Cardiac muscle cell (in vitro differentiated cells and primary cell): ENCODE measurements around the gene WASF1. TPM values are rescaled to one million over a fixed set of nuclear protein-coding genes. Genes with fewer than 3 reads are reported as not detected.

Experiments used
- DNase-seq, 2 donors: peaks; one replicate each; pipeline versions ENCODE4 v3.0.0 to v3.0.0-alpha.2; 2010 to 2017; ENCODE audit warnings: low read depth in 1 of 2, low spot score in 1 of 2
- H3K27ac ChIP-seq: fragments of 200-600 bp; sonication (generic); 2 replicates; pipeline ENCODE4 v1.5.1; 2016
- H3K27me3 ChIP-seq: fragments of 200-600 bp; sonication (generic); 2 replicates; pipeline ENCODE4 v1.6.0; 2016; ENCODE audit warnings: control low read depth
- H3K36me3 ChIP-seq: fragments of 200-600 bp; sonication (generic); 2 replicates; pipeline ENCODE4 v1.5.1; 2016; ENCODE audit warnings: control low read depth
- H3K4me1 ChIP-seq: fragments of 200-600 bp; sonication (generic); 2 replicates; pipeline ENCODE4 v1.8.1; 2017; ENCODE audit warnings: low read depth, mild to moderate bottlenecking, mixed run types
- H3K4me3 ChIP-seq: fragments of 200-600 bp; sonication (generic); 2 replicates; pipeline ENCODE4 v1.5.1; 2016; ENCODE audit warnings: mild to moderate bottlenecking
- H3K9me3 ChIP-seq: fragments of 200-600 bp; sonication (generic); 2 replicates; pipeline ENCODE4 v1.5.1; 2017; ENCODE audit warnings: low read depth, mild to moderate bottlenecking, control low read depth
- polyA plus RNA-seq: library from polyadenylated mRNA; unstranded; fragments of >200 nt; fragmentation: Nextera tagmentation; extraction: Ambion mirVana; gene quantifications from 2 replicates; pipeline ENCODE4 v1.2.1, GENCODE V29; 2016
- total RNA-seq: library from RNA; depleted of rRNA; stranded (reverse); fragments of >200 nt; gene quantifications from 2 replicates; pipeline ENCODE4 v1.2.3, GENCODE V29; 2016
- TF ChIP-seq, protein P1 (sequence below): IDR thresholded peaks from 2 replicates; pipeline ENCODE4 v1.5.1; 2012; ENCODE audit warnings: low read depth, mild to moderate bottlenecking, low read length

The WASF1 gene
- total and polyA plus RNA-seq, 2 experiments from 2014 or later, result 46.3 to 70.9 TPM

DNA sequence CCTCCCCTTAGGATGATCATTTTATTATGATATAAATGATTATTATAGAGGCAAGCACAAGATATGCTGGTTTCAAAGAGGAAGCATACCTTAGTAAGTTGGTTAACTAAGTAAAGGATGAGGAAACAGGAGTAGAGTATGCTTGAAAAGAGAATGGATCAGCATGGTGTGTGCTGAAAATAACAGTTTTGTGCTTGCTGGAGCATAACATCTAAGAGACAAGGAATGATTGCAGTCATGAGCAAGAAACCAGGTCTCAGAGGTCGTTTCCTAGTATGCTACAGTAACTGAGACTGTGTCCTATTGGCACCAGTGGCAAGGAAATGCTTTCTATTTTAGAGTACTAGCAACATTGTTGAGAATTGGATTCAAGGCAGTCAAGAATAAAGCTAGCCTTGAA, 34.9 kb upstream of the WASF1 start:
- Histone ChIP-seq H3K4me3 (no peak overlapping the region), H3K9me3 (no peaks in the 10 kb centered on the region), H3K36me3 (peaks cover 38% of the 10 kb centered on the region), H3K27ac (no peak overlapping the region), H3K4me1 (no peaks in the 10 kb centered on the region), H3K27me3 (no peaks in the 10 kb centered on the region)
- no peak for DNase-seq
- TF ChIP-seq, protein P1, sequence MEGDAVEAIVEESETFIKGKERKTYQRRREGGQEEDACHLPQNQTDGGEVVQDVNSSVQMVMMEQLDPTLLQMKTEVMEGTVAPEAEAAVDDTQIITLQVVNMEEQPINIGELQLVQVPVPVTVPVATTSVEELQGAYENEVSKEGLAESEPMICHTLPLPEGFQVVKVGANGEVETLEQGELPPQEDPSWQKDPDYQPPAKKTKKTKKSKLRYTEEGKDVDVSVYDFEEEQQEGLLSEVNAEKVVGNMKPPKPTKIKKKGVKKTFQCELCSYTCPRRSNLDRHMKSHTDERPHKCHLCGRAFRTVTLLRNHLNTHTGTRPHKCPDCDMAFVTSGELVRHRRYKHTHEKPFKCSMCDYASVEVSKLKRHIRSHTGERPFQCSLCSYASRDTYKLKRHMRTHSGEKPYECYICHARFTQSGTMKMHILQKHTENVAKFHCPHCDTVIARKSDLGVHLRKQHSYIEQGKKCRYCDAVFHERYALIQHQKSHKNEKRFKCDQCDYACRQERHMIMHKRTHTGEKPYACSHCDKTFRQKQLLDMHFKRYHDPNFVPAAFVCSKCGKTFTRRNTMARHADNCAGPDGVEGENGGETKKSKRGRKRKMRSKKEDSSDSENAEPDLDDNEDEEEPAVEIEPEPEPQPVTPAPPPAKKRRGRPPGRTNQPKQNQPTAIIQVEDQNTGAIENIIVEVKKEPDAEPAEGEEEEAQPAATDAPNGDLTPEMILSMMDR, result no peak

DNA sequence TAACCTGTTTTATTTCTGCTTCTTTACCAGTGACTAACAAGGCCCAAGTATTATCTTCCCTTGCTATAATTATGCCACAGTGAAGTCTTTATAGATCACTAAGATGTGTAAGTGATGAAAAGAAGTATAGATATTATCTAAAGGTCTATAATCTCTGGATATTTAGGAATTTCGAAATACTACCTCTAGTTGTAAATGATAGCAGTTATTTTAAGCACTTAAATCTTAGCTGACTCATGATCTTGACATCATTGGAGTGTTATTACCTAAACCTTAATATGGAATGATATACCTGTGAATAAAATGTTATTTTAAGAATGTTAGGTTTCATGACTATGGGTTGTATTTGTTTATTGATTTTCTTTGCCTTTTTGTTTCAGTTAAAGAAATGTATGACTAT, 32.3 kb upstream of the WASF1 start:
- no peak for DNase-seq
- H3K4me3 ChIP-seq, result no peak overlapping the region
- peaks cover 47% of the 10 kb centered on the region for H3K36me3 ChIP-seq
- no peaks in the 10 kb centered on the region for H3K9me3 ChIP-seq
- TF ChIP-seq, protein P1, result no peak
- no peak overlapping the region for H3K27ac ChIP-seq
- no peaks in the 10 kb centered on the region for H3K4me1 ChIP-seq
- H3K27me3 ChIP-seq, result no peaks in the 10 kb centered on the region

DNA sequence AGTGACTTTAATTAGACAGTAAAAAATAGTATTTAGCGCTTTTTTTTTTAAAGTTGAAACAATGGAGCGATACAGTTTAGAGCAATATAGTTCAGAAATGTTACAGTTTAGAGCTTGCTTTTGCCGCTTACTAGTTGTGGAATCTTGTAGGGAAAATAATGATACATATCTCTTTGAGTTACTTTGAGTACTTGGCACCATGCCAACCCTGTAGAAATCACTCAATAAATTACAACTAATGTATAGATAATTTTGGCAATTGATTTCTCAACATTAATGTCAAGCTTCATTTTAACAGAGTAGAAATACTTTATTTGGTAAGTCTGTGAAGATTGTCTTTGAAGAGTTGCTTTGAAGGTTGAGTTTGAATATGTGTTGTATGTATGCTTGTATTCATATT, 28.2 kb upstream of the WASF1 start:
- no peak for DNase-seq
- peaks cover 38% of the 10 kb centered on the region for H3K36me3 ChIP-seq
- no peak overlapping the region for H3K27ac ChIP-seq
- H3K4me3 ChIP-seq, result no peak overlapping the region
- H3K27me3 ChIP-seq, result no peaks in the 10 kb centered on the region
- H3K9me3 ChIP-seq, result no peaks in the 10 kb centered on the region
- TF ChIP-seq, protein P1, result no peak
- peaks cover 3% of the 10 kb centered on the region for H3K4me1 ChIP-seq

DNA sequence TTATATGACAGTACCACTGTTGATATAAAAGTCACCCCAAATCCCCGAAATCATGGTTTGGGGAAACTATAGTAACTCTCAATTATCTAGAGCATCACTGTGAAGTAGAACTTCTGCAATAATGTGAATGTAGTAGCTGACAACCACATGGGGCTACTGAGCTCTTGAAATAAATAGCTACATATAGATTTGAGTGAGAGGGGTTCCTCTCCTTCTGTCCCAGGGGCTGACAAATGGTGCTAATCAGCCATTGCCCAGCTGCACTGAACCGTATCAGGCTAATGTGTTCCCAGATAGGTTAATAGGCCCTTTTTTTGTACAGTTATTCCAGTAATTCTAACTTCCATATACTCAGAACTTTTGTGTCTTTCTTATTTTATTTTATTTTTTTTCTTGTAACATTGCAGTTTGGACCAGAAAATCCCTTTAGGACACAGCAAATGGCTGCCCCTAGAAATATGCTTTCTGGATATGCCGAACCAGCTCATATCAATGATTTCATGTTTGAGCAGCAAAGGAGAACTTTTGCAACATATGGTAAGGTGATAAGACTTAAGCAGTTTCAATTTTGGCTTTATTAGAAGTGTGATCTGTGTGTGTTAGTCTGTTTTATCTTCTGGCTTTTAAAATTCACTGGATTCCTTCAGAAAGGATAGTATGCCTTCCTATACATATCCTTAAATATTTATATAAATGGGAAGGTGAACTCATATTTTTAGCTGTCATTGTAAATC, 21.8 kb upstream of the WASF1 start:
- Histone ChIP-seq H3K36me3 (no peaks in the 10 kb centered on the region), H3K27ac (no peak overlapping the region), H3K27me3 (no peaks in the 10 kb centered on the region), H3K4me3 (no peak overlapping the region), H3K9me3 (no peaks in the 10 kb centered on the region), H3K4me1 (peaks cover 14% of the 10 kb centered on the region)
- DNase-seq, result no peak
- TF ChIP-seq, protein P1, result no peak

DNA sequence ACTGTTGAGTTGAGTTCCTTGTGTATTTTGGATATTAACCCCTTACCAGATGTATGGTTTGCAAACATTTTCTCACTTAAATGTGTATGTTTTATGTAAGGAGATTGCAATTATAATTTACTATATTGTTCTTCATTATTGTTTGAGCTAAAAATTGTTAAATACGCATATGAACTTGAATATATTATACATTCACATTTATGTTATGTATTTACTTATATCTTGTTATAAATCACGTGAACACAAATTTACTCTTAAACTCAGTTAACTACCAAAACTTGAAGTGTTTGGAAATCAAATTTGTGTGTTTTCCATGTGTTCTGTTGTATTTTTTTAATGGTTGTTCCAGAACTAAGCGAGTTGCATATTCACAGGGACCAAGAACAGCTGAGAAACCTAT, 19.1 kb upstream of the WASF1 start:
- Histone ChIP-seq H3K27ac (no peak overlapping the region), H3K4me3 (no peak overlapping the region), H3K36me3 (no peaks in the 10 kb centered on the region), H3K27me3 (no peaks in the 10 kb centered on the region), H3K4me1 (peaks cover 14% of the 10 kb centered on the region), H3K9me3 (no peaks in the 10 kb centered on the region)
- no peak for DNase-seq
- TF ChIP-seq, protein P1, result no peak
